Suprapubic skin (tissue), 4 donors: Measurements from ENCODE around the gene SZT2. TPM values are rescaled to one million over a fixed set of nuclear protein-coding genes. Genes with fewer than 3 reads are reported as not detected.

ENCODE experiments used
- DNase-seq, 2 donors: peaks; one replicate each; pipeline ENCODE4 v3.0.0-alpha.2; 2019; ENCODE audit warnings: low spot score in 2 of 2
- H3K27ac ChIP-seq: fragments of 200-600 bp; sonication (generic); one replicate; pipeline ENCODE4 v1.5.1; 2019
- H3K27me3 ChIP-seq: fragments of 200-600 bp; sonication (generic); one replicate; pipeline ENCODE4 v1.5.1; 2019
- H3K36me3 ChIP-seq: fragments of 200-600 bp; sonication (generic); one replicate; pipeline ENCODE4 v1.5.1; 2019
- H3K4me1 ChIP-seq: fragments of 200-600 bp; sonication (generic); one replicate; pipeline ENCODE4 v1.5.1; 2019
- H3K4me3 ChIP-seq: fragments of 200-600 bp; sonication (generic); one replicate; pipeline ENCODE4 v1.5.1; 2019; ENCODE audit warnings: mild to moderate bottlenecking
- H3K9me3 ChIP-seq: fragments of 200-600 bp; sonication (generic); one replicate; pipeline ENCODE4 v1.5.1; 2019
- EP300 ChIP-seq: sonication (generic); formaldehyde crosslinking; IDR thresholded peaks from one replicate; pipeline ENCODE4 v1.6.1; 2017; ENCODE audit warnings: antibody characterized with exemption
- POLR2A ChIP-seq, 2 donors: fragments of 450-650 bp; IDR thresholded peaks; one replicate each; pipeline ENCODE4 v1.6.1; 2017; ENCODE audit warnings: antibody characterized with exemption in 2 of 2, mild to moderate bottlenecking in 2 of 2, moderate library complexity in 2 of 2
- POLR2AphosphoS5 ChIP-seq, 3 donors: sonication (generic); formaldehyde crosslinking; IDR thresholded peaks; one replicate each; pipeline ENCODE4 v1.6.1; 2017; ENCODE audit warnings: antibody characterized with exemption in 3 of 3
- WGBS: methylation state at CpG from one replicate; pipeline ENCODE4 v1.1.5; 2018; 5-methylcytosine and 5-hydroxymethylcytosine counted together
- total RNA-seq, 4 donors: library from RNA; depleted of rRNA; stranded (reverse); fragments of >200 nt; gene quantifications; one replicate each; pipeline ENCODE4 v1.1.0, GENCODE V29; 2016
- TF ChIP-seq, protein P1 (sequence below), 2 donors: fragments of 200-600 bp in 1 of 2; fragments of 450-650 bp in 1 of 2; sonication (generic) in 1 of 2; IDR thresholded peaks; one replicate each; pipeline ENCODE4 v1.5.1; 2016 to 2019; ENCODE audit warnings: antibody characterized with exemption in 2 of 2, mild to moderate bottlenecking in 1 of 2, moderate library complexity in 1 of 2

The SZT2 gene
- total RNA-seq, 4 donors from 2014 or later, result 44.2 to 132 (median 65.5) TPM

DNA sequence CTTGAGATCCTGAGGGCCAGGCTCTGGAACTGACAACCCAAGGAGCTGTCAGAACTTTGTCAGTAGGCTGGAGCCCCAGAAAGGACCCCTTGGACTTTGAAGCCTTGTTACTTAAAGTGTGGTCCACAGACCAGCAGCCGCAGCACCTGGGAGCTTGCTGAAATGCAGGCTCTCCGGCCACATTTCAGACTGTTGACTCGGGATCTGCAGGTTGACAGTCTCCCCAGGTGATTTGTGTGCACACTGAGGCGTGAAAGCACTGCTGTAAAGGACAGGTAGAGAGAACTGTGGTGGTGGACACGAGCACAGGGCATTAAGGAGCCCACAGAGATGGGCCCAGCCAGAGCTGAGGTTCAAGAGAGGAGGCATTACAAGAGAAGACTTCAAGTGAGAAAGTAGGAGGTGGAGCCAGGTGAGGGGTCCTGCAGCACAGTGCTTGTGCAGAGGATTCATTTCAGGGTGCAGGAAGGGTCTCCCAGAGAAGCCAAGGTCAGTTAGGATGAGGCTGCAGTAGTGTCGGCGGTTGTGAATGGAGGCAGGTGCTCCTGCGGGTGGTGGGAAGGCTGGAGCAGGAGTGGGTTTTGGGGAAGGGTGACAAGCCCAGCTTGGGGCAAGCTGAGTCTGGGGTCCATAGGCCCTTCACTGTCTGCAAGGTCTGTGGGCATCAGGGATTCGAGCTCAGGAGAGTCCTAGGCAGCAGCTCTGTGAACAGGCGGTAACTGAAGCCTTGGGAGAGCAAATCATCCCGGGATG, 59.4 kb downstream of the SZT2 start:
- Histone ChIP-seq H3K27me3 (no peaks in the 10 kb centered on the region), H3K27ac (no peak overlapping the region), H3K4me1 (peaks cover 16% of the 10 kb centered on the region), H3K36me3 (peaks cover 81% of the 10 kb centered on the region), H3K9me3 (no peaks in the 10 kb centered on the region), H3K4me3 (no peak overlapping the region)
- WGBS, result 85% methylated on average over 11 of the region's 11 CpGs
- TF ChIP-seq, protein P1, sequence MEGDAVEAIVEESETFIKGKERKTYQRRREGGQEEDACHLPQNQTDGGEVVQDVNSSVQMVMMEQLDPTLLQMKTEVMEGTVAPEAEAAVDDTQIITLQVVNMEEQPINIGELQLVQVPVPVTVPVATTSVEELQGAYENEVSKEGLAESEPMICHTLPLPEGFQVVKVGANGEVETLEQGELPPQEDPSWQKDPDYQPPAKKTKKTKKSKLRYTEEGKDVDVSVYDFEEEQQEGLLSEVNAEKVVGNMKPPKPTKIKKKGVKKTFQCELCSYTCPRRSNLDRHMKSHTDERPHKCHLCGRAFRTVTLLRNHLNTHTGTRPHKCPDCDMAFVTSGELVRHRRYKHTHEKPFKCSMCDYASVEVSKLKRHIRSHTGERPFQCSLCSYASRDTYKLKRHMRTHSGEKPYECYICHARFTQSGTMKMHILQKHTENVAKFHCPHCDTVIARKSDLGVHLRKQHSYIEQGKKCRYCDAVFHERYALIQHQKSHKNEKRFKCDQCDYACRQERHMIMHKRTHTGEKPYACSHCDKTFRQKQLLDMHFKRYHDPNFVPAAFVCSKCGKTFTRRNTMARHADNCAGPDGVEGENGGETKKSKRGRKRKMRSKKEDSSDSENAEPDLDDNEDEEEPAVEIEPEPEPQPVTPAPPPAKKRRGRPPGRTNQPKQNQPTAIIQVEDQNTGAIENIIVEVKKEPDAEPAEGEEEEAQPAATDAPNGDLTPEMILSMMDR (IDR thresholded peaks at IDR 0.05), result no peak
- TF ChIP-seq POLR2A (IDR thresholded peaks at IDR 0.05), result no peak
- TF ChIP-seq POLR2AphosphoS5 (IDR thresholded peaks at IDR 0.05), result no peak
- TF ChIP-seq EP300, result no peak
- no peak for DNase-seq

DNA sequence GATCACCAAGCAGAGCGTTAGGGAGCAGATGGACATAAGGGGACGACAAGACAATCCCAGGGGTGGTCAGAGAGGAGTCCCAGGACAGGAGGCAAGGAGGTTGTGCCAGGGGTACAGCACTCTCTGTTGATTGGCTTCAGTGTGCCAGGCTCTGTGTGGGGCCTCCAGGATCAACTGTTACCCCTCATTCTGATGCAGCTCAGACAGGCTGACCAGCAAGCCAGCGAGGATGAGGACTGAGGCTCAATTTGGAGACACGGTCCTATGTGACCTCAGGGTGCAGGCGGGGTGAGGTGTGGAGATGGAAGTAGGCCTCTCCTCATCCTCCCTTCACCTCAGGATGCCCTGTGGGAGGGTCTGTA, 60.0 kb downstream of the SZT2 start:
- no peaks in the 10 kb centered on the region for H3K9me3 ChIP-seq
- no peak overlapping the region for H3K4me3 ChIP-seq
- TF ChIP-seq POLR2AphosphoS5 (IDR thresholded peaks at IDR 0.05), result no peak
- TF ChIP-seq, protein P1 (IDR thresholded peaks at IDR 0.05), result no peak
- H3K27me3 ChIP-seq, result no peaks in the 10 kb centered on the region
- DNase-seq, result no peak
- peaks cover 76% of the 10 kb centered on the region for H3K36me3 ChIP-seq
- WGBS, result 75% methylated on average over 5 of the region's 5 CpGs
- H3K27ac ChIP-seq, result no peak overlapping the region
- peaks cover 22% of the 10 kb centered on the region for H3K4me1 ChIP-seq

DNA sequence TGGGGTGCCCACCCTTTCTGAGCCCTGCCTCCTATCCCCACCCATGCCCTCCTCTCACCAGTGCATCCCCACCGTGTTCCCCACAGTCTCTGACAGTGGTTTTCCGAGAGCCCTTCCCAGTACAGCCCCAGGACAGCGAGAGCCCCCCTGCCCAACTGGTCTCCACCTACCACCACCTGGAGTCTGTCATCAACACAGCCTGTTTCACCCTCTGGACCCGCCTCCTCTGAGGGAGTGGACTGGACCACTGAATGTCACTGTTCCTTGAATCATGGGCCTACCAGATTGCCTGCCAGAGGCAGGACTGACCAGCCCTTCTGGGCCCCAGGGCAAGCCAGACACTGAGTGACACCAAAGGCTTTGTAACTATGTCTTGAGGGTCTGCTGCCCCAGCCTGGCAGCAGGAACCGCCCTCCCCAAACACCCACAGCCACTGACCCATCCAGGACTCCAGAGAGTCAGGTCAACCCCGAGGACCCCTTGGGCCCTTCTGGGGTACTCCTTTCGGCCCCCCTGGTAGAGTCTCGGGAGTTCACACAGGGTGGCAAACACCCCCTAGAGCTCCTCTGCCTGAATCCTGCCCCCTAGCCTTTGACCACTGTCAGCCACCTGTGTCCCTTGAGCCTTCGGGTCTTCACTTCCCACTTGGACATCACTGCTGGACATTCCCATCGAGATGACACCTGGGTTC, 60.7 kb downstream of the SZT2 start:
- H3K9me3 ChIP-seq, result no peaks in the 10 kb centered on the region
- no peak for DNase-seq
- peaks cover 25% of the 10 kb centered on the region for H3K4me1 ChIP-seq
- H3K27ac ChIP-seq, result no peak overlapping the region
- no peak overlapping the region for H3K4me3 ChIP-seq
- H3K27me3 ChIP-seq, result no peaks in the 10 kb centered on the region
- TF ChIP-seq, protein P1 (IDR thresholded peaks at IDR 0.05), result no peak
- TF ChIP-seq EP300 (no peak), POLR2A (IDR thresholded peaks at IDR 0.05) (no peak), POLR2AphosphoS5 (IDR thresholded peaks at IDR 0.05) (no peak)
- WGBS, result 87% methylated on average over 9 of the region's 10 CpGs
- H3K36me3 ChIP-seq, result peaks cover 69% of the 10 kb centered on the region

DNA sequence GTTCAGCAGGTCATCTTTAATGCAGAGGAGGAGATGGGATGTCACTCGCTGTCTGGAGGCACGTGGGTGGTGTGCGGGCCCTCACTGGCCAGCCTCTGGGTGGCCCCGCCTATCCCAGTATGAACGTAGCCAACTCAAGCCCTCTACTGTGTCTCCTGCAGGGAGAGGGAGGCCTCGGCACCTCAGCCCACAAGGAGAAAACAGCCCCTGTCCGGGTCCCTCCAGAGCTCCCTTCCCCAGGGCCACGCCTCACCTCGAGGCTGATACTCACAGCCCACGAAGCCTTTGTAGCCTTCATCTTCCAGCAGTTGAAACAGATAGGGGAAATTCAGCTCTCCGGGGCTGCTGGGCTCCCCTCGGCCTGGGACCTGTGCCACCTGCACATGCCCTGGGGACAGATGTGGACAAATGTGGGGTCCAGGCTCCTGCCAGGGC, 61.5 kb downstream of the SZT2 start:
- DNase-seq, result no peak
- Histone ChIP-seq H3K4me3 (no peak overlapping the region), H3K27me3 (no peaks in the 10 kb centered on the region), H3K36me3 (peaks cover 61% of the 10 kb centered on the region), H3K4me1 (peaks cover 25% of the 10 kb centered on the region), H3K27ac (no peak overlapping the region), H3K9me3 (no peaks in the 10 kb centered on the region)
- WGBS, result 34% methylated on average over 7 of the region's 12 CpGs
- TF ChIP-seq, protein P1 (IDR thresholded peaks at IDR 0.05), result no peak
- TF ChIP-seq POLR2A (IDR thresholded peaks at IDR 0.05) (no peak), POLR2AphosphoS5 (IDR thresholded peaks at IDR 0.05) (no peak), EP300 (no peak)
